HepG2 (cell line): Measurements from ENCODE around the gene HSPB6. TPM values are rescaled to one million over a fixed set of nuclear protein-coding genes. Genes with fewer than 3 reads are reported as not detected.

Experiments used
- CSRNP1 ChIP-seq: sonication (generic); formaldehyde crosslinking; IDR thresholded peaks from 2 replicates; pipeline ENCODE4 v1.8.1; 2023; ENCODE audit warnings: mild to moderate bottlenecking, missing genetic modification reagents
- EP300 ChIP-seq, 3 experiments: sonication (generic) in 1 of 3; formaldehyde crosslinking in 1 of 3; IDR thresholded peaks; 2 replicates each; pipeline versions ENCODE4 v1.5.1 to v1.6.1; 2011 to 2020; ENCODE audit warnings: low read depth in 2 of 3, low read length in 2 of 3, borderline replicate concordance in 1 of 3, improper control_type of control experiment in 1 of 3, mild to moderate bottlenecking in 1 of 3, missing genetic modification reagents in 1 of 3, moderate library complexity in 1 of 3
- GATAD2A ChIP-seq: IDR thresholded peaks from 2 replicates; pipeline ENCODE4 v1.6.1; 2016
- HOXA3 ChIP-seq: sonication (generic); formaldehyde crosslinking; IDR thresholded peaks from 2 replicates; pipeline ENCODE4 v1.5.0; 2020; ENCODE audit warnings: missing genetic modification reagents
- MXD4 ChIP-seq: IDR thresholded peaks from 2 replicates; pipeline ENCODE4 v1.6.1; 2016; ENCODE audit warnings: mild to moderate bottlenecking, missing biosample characterization, missing genetic modification reagents
- MYNN ChIP-seq: sonication (generic); formaldehyde crosslinking; IDR thresholded peaks from 2 replicates; pipeline ENCODE4 v1.4.0; 2020; ENCODE audit warnings: mild to moderate bottlenecking, low read depth, missing genetic modification reagents
- NFE2L1 ChIP-seq: sonication (generic); formaldehyde crosslinking; IDR thresholded peaks from 2 replicates; pipeline ENCODE4 v1.4.0; 2020; ENCODE audit warnings: missing genetic modification reagents, mild to moderate bottlenecking, borderline replicate concordance
- PLSCR1 ChIP-seq: sonication (generic); formaldehyde crosslinking; IDR thresholded peaks from 2 replicates; pipeline ENCODE4 v1.5.0; 2020; ENCODE audit warnings: missing genetic modification reagents, mild to moderate bottlenecking, borderline replicate concordance
- REXO4 ChIP-seq: sonication (generic); formaldehyde crosslinking; IDR thresholded peaks from 2 replicates; pipeline ENCODE4 v1.8.0; 2022; ENCODE audit warnings: missing genetic modification reagents, mild to moderate bottlenecking, borderline replicate concordance
- SATB2 ChIP-seq: sonication (generic); formaldehyde crosslinking; IDR thresholded peaks from 2 replicates; pipeline ENCODE4 v1.5.0; 2020; ENCODE audit warnings: missing genetic modification reagents
- SETDB1 ChIP-seq: sonication (generic); formaldehyde crosslinking; IDR thresholded peaks from 2 replicates; pipeline ENCODE4 v1.5.1; 2020; ENCODE audit warnings: missing genetic modification reagents, mild to moderate bottlenecking, borderline replicate concordance
- THRA ChIP-seq: sonication (generic); formaldehyde crosslinking; IDR thresholded peaks from 2 replicates; pipeline ENCODE4 v1.4.0; 2020; ENCODE audit warnings: missing genetic modification reagents, borderline replicate concordance
- ZNF180 ChIP-seq: sonication (generic); formaldehyde crosslinking; IDR thresholded peaks from 2 replicates; pipeline ENCODE4 v1.4.0; 2020; ENCODE audit warnings: low read depth, missing genetic modification reagents, borderline replicate concordance
- ZNF660 ChIP-seq: sonication (generic); formaldehyde crosslinking; IDR thresholded peaks from 2 replicates; pipeline ENCODE4 v1.5.1; 2020; ENCODE audit warnings: mild to moderate bottlenecking, low read depth, missing genetic modification reagents, borderline replicate concordance
- ZNF687 ChIP-seq: sonication (generic); formaldehyde crosslinking; IDR thresholded peaks from 2 replicates; pipeline ENCODE4 v1.5.1; 2020; ENCODE audit warnings: mild to moderate bottlenecking, missing genetic modification reagents, moderate library complexity
- ZNF75D ChIP-seq: sonication (generic); formaldehyde crosslinking; IDR thresholded peaks from 2 replicates; pipeline ENCODE4 v1.8.1; 2023; ENCODE audit warnings: missing genetic modification reagents, mild to moderate bottlenecking, borderline replicate concordance
- ZNF770 ChIP-seq: sonication (generic); formaldehyde crosslinking; IDR thresholded peaks from 2 replicates; pipeline ENCODE4 v1.5.0; 2020; ENCODE audit warnings: mild to moderate bottlenecking, missing genetic modification reagents
- polyA plus RNA-seq, 8 experiments: library from polyadenylated mRNA; depleted of rRNA in 3 of 8; stranded (reverse) in 7 of 8; unstranded in 1 of 8; fragments of >200 nt; fragmentation: Illumina TruSeq in 4 of 8; extraction: Trizol in 4 of 8; gene quantifications; 2 replicates each; pipeline versions ENCODE4 v1.2.1 to v1.2.3, GENCODE V29; 2011 to 2016; ENCODE audit warnings: low read depth in 4 of 8, missing spikeins in 1 of 8, mixed read lengths in 1 of 8; ENCODE audit not compliant: insufficient read depth in 1 of 8
- total RNA-seq, 5 experiments: library from RNA; depleted of rRNA; stranded (reverse); fragments of >200 nt; fragmentation: Illumina TruSeq; extraction: Trizol; gene quantifications; 2 replicates each; pipeline ENCODE4 v1.2.3, GENCODE V29; 2016; ENCODE audit warnings: low read depth in 1 of 5

Gene HSPB6
- total and polyA plus RNA-seq, 2 of the 13 experiments (the other 11 are each of a cell fraction or from before 2014, with no cell fraction given): 0.18 TPM; not detected in 1

GRCh38 chr19:35767288-35768081 lies 10.7 kb upstream of the HSPB6 start (continued):
- no peak for TF ChIP-seq MXD4 (CRISPR knock-in tag)
- peak; percentile 55 for TF ChIP-seq ZNF770 (CRISPR knock-in tag)
- no peak for TF ChIP-seq SATB2
- no peak for TF ChIP-seq REXO4 (CRISPR knock-in tag)
- TF ChIP-seq ZNF180 (CRISPR knock-in tag): no peak
- TF ChIP-seq GATAD2A: 0 out of 2 replicates have a peak, but pooled peaks have one; percentile 37
- TF ChIP-seq ZNF687 (CRISPR knock-in tag): peak; percentile 73
- no peak for TF ChIP-seq CSRNP1 (CRISPR knock-in tag)
- TF ChIP-seq ZNF75D (CRISPR knock-in tag): no peak
- peak; percentile 25; the same call in 1 of the 2 replicates for TF ChIP-seq HOXA3 (CRISPR knock-in tag)
- TF ChIP-seq SETDB1: no peak
- TF ChIP-seq ZNF660 (CRISPR knock-in tag): no peak
- peak; percentile 61; the same call in 1 of the 2 replicates for TF ChIP-seq THRA (CRISPR knock-in tag)
- 0 out of 4 replicates have a peak, but pooled peaks of 1 of the 2 experiments have one; percentile 6 for TF ChIP-seq EP300 (IDR thresholded peaks at IDR 0.05; ENCODE audit: low read depth in 2 of 2, low read length in 2 of 2)
- TF ChIP-seq EP300 (CRISPR knock-in tag; IDR thresholded peaks at IDR 0.05; ENCODE audit: borderline replicate concordance): no peak
- no peak for TF ChIP-seq MYNN (CRISPR knock-in tag)
- TF ChIP-seq NFE2L1 (CRISPR knock-in tag): no peak
- TF ChIP-seq PLSCR1: no peak
